ENCODE measurements around the gene ADAMTS18.

GRCh38 chr16:77236063-77236511, 198.7 kb downstream of the ADAMTS18 start:
- TF ChIP-seq CTCF (conservative IDR thresholded peaks at IDR 0.05) (peak; percentile 98), EZH2 (IDR thresholded peaks at IDR 0.05; ENCODE audit: low read depth) (no peak)
